ENCODE results near the gene NMD3. TPM values are rescaled to one million over a fixed set of nuclear protein-coding genes. Genes with fewer than 3 reads are reported as not detected.
A peak's percentile ranks its signal among the peaks of the same experiment; 100 is the strongest.

The NMD3 gene
- total and polyA plus RNA-seq, 2 of the 13 experiments (the other 11 are each of a cell fraction or from before 2014, with no cell fraction given) = 44.2 to 55.2 TPM

GRCh38 chr3:161220850-161221753 is at the start of gene NMD3 (continued):
- TF ChIP-seq ZSCAN22 (CRISPR knock-in tag; IDR thresholded peaks at IDR 0.05) (no peak), DNMT3B (CRISPR knock-in tag; conservative IDR thresholded peaks at IDR 0.05) (no peak), ZNF777 (CRISPR knock-in tag; IDR thresholded peaks at IDR 0.05) (peak; percentile 69), PBX3 (CRISPR knock-in tag; IDR thresholded peaks at IDR 0.05; ENCODE audit: borderline replicate concordance) (no peak), ZNF362 (CRISPR knock-in tag; IDR thresholded peaks at IDR 0.05; ENCODE audit: borderline replicate concordance) (no peak), PLSCR1 (CRISPR knock-in tag; IDR thresholded peaks at IDR 0.05; ENCODE audit: borderline replicate concordance) (no peak), MXD4 (CRISPR knock-in tag; IDR thresholded peaks at IDR 0.05) (no peak), ZBTB42 (CRISPR knock-in tag; IDR thresholded peaks at IDR 0.05) (no peak), PAX8 (CRISPR knock-in tag; IDR thresholded peaks at IDR 0.05; ENCODE audit: borderline replicate concordance) (0 out of 2 replicates have a peak, but pooled peaks have one; percentile 48), ZNF44 (CRISPR knock-in tag; IDR thresholded peaks at IDR 0.05) (no peak), ATAD3A (CRISPR knock-in tag; IDR thresholded peaks at IDR 0.05) (no peak), RARA (CRISPR knock-in tag; IDR thresholded peaks at IDR 0.05) (peak; percentile 28; the same call in 1 of the 2 replicates), GATAD1 (CRISPR knock-in tag; IDR thresholded peaks at IDR 0.05) (peak; percentile 80), ZNF639 (CRISPR knock-in tag; conservative IDR thresholded peaks at IDR 0.05) (0 out of 2 replicates have a peak, but pooled peaks have one; percentile 20), TCF7 (IDR thresholded peaks at IDR 0.05; ENCODE audit: low read depth) (no peak), ZFYVE20 (CRISPR knock-in tag; IDR thresholded peaks at IDR 0.05; ENCODE audit: borderline replicate concordance, low read depth) (no peak), ZNF687 (CRISPR knock-in tag; IDR thresholded peaks at IDR 0.05) (peak; percentile 94), E2F5 (CRISPR knock-in tag; conservative IDR thresholded peaks at IDR 0.05) (no peak), ZNF619 (CRISPR knock-in tag; IDR thresholded peaks at IDR 0.05) (peak; percentile 95; the same call in 1 of the 2 replicates)
